ENCODE measurements around the gene TMUB1.

Gene TMUB1

GRCh38 chr7:151083071-151083823 is at the start of gene TMUB1:
TSS of gene TMUB1 (minus strand) at chr7:151083493. CDS start at chr7:151082563, 930 bp downstream.
- DNase-seq: peak; percentile 89

GRCh38 chr7:151132461-151133205 is 49.3 kb upstream of the TMUB1 start:
- no peak for DNase-seq

GRCh38 chr7:151131592-151132293 is 48.5 kb upstream of the TMUB1 start:
- DNase-seq: no peak

GRCh38 chr7:151131224-151131591 is 47.9 kb upstream of the TMUB1 start:
- DNase-seq: no peak

- no peak for DNase-seq
These were observed 47.5 kb upstream of the TMUB1 start for GRCh38 chr7:151130741-151131157.

- no peak for DNase-seq
These were observed 46.8 kb upstream of the TMUB1 start for GRCh38 chr7:151129960-151130591.

- DNase-seq: no peak
These were observed 46.0 kb upstream of the TMUB1 start for GRCh38 chr7:151129117-151129959.

GRCh38 chr7:151128716-151129115 is 45.4 kb upstream of the TMUB1 start:
- no peak for DNase-seq

GRCh38 chr7:151128144-151128543 is 44.9 kb upstream of the TMUB1 start:
- DNase-seq: no peak

GRCh38 chr7:151126491-151127137 is 43.3 kb upstream of the TMUB1 start:
- DNase-seq: no peak

GRCh38 chr7:151125846-151126481 is 42.7 kb upstream of the TMUB1 start:
- no peak for DNase-seq

- no peak for DNase-seq
These were observed 42.2 kb upstream of the TMUB1 start for GRCh38 chr7:151125470-151125845.

- no peak for DNase-seq
These were observed 41.7 kb upstream of the TMUB1 start for GRCh38 chr7:151124899-151125399.

- DNase-seq: no peak
These were observed 41.2 kb upstream of the TMUB1 start for GRCh38 chr7:151124481-151124880.

GRCh38 chr7:151123822-151124464 is 40.6 kb upstream of the TMUB1 start:
- peak; percentile 94 for DNase-seq

- no peak for DNase-seq
These were observed 40.0 kb upstream of the TMUB1 start for GRCh38 chr7:151123158-151123821.

GRCh38 chr7:151122796-151123157 is 39.5 kb upstream of the TMUB1 start:
- DNase-seq: no peak

GRCh38 chr7:151122276-151122675 is 39.0 kb upstream of the TMUB1 start:
- DNase-seq: no peak

- no peak for DNase-seq
These were observed 38.3 kb upstream of the TMUB1 start for GRCh38 chr7:151121380-151122170.
